NCI-H82 treated with DMSO at 0.1 percent for 48 hours (cell line): ENCODE data around the gene PPP2CA.
"Not testable (repeated sequence)": the region's sequence is repeated elsewhere in the genome, so short reads cannot be mapped to it uniquely, and the experiment has no call there.

ENCODE experiments used
- DNase-seq: peaks from one replicate; lab custom pipeline; 2025; ENCODE audit not compliant: unreplicated experiment; lab: John Stamatoyannopoulos, UW

Gene PPP2CA

DNA sequence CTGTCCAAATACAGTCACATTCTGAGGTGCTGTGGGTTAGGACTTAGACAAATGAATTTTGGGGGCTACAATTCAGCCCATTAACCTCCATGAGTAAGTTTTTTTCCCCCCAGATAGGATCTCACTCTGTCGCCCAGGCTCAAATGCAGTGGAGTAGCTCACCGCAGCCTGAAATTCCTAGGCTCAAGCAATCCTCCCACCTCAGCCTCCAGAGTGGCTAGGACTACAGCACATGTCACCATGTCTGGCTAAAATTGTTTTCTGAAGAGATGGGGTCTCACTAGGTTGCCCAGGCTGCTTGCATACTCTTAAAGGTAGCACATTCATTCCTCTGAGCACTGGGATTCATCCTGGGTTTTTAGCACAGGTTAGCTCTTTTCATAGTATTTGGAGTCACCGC, 22.2 kb downstream of the PPP2CA start:
- DNase-seq = no peak

DNA sequence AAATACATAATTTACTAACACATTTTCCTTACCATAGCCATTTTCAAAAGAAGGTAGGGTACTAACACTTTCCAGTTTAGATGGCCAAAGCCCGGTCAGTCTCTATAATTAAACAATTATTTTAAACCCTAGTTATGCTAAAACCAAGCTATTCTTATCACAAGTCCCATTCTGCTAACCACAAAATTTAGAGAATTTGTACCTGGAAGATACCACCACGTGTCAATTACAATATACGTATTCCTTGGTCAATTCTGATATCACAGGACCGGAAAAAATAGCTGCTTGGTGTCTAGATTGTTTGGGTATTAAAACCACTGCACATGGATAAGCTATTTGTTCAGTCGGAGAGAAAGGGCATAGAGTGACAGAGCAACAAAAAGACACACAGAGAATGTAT, 30.2 kb downstream of the PPP2CA start:
- DNase-seq = no peak

DNA sequence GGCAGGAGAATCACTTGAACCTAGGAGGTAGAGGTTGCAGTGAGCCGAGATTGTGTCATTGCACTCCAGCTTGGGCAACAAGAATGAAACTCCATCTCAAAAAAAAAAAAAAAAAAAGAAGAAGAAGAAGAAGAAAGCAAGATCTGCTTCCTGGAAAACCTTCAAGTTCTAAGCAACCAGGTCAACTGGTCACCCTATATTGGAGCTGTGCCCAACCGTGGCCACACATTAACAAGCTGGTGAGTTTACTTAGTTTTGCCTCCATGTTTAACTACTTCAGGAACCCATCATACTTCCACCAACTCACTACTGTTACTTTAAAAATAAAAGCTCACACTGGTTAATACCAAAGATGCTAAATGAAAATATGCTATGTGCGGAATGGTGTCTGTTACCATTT, 36.8 kb downstream of the PPP2CA start:
- DNase-seq = no peak

DNA sequence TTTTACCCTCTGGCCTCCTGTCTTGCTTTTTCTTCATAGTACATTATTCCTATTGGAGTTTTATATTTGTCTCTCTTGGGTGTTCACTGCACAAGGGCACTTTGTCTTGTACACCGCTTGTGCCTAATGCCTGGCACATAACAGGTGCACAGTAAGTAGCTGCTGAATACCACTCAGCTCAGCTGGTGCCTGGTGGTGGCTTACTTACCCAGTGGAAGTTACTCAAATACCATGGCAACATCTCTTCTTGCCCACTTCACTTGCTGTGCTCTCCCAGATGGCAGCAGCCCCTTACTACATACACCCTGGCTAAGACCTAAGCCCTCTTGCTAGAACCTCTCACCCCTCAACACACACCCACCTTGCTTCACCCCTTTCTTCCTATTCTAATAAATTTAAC, 37.8 kb downstream of the PPP2CA start:
- no peak for DNase-seq

DNA sequence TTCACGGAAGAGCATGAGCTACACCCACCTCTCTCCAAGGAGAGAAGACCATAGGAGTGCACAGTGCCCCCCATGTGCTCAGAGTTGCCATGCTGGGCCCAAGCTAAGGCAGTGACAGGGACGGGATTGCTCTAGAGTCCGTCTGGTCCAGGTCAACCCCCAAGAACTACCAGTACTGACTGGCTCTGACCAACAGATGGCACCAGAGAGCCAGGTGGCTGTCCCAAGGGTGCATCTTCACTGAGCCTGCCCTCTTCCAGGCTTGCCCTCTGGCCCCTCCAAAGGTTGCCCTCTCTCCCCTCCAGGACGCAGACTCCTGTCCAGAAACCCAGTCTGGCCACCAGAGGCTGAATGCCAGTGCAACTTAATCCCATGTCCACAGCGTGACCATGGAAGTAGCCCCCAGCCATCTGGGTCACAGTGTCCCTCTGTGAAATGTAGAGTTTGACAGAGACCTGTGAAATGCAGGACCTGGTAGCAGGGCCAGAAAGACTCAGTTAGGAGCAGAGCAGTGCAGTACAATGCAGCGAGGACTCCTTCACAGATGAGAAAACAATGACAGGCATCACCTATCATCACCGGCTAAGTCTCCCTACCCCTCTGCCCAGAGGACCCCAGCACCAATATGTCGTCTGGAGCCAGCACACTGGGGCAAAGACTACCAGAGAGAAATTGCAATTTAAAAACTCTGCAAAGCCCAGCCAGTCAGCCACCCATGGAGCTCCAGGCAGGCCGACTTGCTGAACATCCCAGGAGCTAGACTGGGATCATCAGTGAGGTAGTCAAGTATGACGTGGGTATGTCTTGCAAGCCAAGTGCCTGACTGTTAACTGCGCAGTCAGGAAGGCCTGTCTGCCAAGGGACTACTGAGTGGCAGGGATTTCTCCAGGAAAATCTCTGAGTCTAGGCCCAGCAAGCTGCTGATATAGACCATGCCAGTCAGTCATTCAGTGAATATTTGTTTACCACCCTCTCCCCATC, 41.4 kb downstream of the PPP2CA start:
- DNase-seq = no peak

DNA sequence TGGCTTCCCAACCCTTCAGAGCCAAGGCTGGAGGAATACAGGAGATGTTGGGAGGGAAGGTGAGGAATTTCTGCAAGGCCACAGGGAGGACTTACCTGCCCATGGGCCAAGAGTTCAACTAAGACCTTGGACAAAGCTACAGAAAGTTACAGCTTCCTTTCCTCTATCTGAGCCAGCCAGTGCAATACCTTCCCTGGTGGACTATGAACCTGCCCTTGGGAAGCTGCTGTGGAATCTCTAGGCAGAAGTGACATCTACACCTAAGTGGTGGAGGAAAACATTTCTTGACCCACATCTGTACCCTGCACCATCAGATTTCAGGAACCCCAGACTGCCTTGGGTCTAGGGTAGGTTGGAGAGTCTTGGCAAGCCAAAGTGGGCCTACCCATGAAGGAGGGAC, 42.4 kb downstream of the PPP2CA start:
- no peak for DNase-seq

DNA sequence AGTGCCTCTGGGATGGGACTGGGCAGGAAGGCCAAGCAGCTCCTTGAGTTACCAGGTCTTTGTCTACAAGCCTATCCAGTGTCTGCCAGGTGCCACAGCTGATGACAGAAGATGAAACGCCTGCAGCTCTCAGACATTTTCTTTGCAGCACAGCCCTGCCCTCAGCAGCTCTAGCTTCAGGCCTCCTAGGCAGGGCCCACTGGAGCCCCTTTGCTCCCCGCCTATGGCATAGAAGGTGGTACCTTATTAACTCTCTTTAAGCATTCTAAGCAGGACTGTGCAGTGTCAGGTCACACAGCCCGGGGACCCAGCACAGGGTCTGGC, 47.8 kb downstream of the PPP2CA start:
- no peak for DNase-seq

DNA sequence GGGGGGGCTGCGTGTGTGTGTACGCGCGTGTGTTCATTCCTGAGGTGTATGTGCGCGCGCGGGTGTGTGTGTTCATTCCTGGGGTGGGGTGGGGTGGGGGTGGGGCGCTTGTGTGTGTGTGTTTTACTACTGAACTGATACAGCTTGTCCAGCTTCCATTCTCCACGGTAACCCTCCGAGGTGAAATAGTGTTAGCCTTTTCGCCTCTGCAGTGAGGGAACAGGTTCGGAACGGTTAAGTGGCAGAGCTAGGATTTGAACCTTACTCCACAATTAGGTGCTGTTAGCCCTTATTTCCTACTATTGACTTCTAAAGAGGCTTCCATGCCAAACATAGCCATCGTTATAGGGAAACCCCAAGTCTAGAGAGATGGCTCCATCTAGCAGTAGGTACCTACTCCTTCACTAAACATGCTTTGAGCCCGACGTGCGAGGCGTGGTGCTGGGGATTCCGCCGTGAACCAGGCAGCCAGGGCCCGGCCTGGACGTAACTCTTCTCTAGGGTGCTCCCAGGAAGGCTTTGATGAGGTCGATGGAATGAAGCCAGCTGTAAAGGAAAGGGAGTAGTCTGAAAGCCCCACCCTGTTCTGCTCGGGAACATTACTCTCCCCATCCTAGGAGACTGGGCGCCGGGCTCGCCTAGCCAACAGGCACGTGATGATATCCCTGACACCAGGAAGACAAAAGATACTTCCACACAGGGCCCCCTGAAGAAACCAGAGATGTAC, 48.3 kb downstream of the PPP2CA start:
- no peak for DNase-seq

DNA sequence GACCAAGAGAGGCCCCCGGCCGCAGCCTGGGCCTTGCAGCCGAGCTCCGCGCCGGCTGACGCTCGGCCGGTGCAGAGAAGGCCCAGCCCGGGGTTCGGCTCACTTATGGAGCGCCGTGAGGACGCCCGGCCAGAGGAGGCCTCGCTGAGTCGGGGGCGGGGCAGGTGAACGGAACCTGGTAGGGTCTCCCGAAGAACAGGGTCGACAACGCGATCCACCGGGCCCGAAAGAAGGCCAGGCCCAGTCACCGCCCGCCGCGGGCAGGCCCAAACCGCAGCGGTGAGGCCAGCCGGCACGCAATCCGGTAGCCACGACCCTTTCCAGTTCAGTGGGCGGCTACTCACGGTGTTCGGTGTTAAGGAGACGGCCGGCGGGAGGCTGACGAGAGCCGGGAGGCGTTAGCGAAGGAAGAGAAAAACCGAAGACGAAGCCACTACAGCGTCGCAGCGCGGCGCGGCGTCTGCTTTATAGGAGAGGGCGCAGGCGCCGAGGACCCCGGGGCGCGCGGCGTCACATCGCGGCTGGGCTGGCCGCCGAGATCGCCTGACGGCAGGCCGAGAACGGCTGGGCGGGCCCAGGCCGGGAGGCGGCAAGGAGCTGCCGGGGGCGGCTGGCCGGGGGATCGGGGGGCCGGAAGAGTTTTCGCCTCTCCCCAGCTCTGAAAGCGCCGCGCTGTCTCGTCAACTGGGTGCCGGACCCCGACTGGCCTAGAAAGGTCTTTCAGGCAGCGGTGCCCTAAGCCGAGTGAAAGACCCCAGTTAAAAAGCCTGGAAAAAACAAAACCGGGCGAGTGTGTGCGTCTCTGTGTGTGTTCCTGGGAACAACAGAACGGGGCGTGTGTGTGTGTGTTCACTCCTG, 49.1 kb downstream of the PPP2CA start, which contains the start of gene SKP1:
SKP1 (minus strand) TSS at position 440 of the 858 bp plus-strand sequence. CDS start 2,928 bp downstream, outside the sequence.
- peak; percentile 48 for DNase-seq

DNA sequence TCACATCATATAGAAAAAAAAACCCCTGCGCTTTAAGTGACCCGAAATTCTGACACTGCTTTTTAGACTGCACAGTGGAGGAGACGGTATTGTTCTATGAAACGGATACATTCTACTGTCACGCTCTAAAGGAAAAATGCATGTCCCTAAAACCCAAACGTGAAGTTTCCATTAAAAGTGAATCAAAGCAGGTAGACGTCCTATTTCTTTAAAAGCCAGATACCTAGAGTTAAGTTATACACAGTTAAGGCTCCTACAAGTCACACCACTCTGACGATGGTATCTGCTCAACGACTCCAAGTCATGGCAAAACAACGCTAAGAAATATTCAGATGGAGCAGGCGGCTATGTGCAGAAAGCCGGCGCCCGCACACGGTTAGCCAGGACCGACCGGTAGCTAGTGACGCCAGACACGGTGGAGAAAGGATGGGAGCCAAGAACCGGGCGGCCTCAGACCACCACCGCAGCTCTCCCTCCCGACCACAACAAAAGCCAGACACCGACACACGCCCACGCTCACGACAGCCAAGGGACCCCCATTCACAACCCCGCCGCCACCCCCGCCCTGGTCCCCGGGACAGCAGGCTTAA, 49.9 kb downstream of the PPP2CA start:
- DNase-seq = no peak

DNA sequence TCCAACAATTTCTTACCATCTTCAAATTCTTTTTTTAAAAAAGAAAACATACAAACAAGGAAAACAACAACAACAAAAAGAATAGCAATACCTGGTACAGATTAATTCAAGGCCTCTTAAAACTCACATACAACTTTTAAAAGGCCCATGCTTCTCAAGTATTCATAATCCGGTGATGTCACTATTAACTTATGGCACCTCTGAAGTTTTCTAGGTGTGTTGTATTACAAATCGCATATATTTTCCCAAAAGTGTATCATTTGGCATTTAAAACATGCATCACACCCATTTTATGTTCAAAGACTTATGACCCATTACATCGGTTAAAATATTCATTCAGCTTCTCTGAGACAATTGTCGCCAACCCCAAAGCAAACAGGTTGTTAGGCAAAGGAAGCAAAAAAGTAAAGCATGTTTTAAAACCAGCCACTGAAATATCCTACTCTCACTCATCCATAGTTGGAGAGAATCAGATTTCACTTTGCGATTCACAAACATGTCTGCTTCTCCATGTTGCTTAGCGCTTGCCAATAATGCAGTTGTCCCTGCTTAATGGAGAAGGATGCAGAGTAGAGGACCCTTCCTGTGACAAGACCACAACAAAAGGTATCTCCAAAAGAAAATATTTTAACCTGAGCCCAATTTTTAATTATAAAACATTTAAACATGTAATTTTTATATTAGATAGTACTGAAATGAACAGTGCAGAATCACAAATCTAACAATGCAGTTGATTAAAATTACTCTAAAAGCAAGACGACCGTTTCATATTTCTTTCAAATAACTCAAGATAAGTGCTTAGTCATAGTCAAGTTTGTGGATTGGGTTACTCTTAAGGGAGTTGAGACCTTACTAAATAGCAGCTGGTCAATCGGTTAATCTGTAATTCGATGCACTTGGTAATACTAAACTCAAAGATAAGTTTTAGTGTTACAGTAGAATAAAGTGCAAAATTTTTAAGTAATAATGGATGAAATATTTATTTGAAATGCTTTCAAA, 50.7 kb downstream of the PPP2CA start:
- no peak for DNase-seq

DNA sequence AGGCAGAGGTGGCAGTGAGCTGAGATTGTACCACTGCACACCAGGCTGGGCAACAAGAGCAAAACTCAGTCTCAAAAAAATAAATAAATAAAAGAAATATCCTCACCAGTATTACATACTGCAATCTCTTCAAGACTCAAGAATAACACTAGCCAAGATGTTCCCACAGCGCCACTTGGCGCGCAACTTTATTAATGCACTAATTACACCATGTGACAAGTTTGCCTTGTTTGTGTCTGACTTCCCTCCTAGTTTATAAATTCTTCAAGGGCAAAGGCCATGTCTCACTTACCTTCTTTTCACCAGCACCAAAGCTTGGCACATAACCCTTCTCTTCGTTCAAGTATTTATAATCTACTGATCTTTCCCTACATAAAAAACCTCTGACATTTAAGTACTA, 53.9 kb downstream of the PPP2CA start:
- no peak for DNase-seq

DNA sequence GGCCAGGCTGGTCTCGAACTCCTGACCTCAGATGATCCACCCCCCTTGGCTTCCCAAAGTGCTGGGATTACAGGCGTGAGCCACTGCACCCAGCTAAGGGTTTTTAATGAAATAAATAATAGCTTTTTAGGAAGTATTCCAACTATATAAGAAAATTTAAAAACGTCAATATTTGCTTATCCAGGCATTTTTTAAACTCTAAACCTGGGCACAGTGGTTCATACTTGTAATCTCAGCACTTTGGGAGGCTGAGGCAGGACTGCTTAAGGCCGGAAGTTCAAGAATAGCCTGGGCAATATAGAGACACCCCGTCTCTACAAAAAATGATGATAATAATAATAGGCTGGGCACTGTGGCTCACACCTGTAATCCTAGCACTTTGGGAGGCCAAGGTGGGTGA, 63.3 kb downstream of the PPP2CA start:
- DNase-seq = no peak

DNA sequence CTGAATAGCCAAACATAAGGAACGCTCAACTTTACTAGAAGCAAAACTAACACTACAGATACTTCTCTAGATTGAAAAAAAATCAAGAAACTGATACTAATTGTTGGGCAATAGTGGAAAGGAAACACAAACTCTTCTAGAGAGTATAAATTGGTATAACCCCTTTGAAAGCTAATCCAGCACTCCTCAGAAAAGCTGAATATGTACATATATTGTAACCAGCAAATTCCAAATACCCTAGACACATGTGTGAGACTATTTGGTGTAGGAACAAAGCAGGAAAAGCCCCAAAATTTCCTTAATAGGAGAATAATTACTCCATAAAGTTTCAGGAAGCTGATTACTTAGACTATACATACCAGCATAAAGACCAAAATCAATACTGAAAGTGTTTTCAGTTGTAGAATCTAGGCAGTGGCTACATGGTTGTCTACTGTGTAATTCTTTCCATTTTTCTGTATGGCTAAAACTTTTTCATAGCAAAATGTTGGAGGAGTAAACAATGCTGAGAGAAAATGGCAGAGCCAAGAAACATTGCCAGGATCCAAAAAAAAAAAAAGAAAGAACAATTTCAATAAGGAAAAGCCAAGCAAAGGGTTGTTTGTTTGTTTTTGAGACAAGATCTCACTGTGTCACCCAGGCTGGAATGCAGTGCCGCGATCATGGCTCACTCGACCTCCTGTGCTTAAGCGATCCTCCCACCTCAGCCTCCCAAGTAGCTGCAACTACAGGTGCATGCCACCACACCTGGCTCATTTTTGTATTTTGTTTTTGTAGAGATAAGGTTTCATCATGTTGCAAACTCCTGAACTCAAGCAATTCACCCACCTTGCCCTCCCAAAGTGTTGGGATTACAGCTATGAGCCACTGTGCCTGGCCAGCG, 64.1 kb downstream of the PPP2CA start:
- DNase-seq = no peak

DNA sequence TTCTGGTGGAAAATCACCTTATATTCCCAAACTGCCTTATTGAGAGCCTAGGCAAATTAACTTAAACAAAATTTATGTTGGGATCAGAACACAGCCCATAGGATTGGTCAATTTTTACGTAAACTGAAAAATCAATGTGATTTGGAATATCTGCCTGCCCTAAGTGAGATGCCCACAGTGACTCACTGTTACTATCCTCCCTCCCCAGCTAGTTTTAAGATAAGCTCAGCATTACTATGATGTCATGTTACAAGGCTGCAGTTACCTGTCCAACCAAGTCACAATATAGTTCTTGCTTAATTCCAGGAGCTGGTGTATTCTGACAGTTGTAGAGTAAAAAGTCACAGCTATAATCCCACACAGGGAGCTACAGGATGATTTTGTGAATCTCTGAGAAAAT, 72.2 kb downstream of the PPP2CA start:
- no peak for DNase-seq

DNA sequence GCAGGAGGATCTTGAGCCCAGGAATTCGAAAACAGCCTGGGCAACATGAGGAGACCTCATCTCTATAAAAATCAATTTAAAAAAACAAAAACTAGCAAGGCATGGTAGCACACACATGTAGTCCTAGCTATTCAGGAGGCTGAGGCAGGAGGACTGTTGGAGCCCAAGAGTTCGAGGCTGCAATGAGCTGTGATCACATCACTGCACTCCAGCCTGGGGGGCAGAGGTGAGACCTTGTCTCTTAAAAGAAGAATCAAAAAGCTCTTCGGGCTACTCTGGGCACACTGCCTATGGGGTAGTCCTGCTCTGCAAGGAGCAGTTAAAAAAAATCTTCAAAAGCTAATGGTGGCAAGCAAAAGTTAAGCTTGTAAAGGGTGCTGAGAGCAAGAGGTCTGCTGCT, 72.6 kb downstream of the PPP2CA start:
- DNase-seq = no peak

DNA sequence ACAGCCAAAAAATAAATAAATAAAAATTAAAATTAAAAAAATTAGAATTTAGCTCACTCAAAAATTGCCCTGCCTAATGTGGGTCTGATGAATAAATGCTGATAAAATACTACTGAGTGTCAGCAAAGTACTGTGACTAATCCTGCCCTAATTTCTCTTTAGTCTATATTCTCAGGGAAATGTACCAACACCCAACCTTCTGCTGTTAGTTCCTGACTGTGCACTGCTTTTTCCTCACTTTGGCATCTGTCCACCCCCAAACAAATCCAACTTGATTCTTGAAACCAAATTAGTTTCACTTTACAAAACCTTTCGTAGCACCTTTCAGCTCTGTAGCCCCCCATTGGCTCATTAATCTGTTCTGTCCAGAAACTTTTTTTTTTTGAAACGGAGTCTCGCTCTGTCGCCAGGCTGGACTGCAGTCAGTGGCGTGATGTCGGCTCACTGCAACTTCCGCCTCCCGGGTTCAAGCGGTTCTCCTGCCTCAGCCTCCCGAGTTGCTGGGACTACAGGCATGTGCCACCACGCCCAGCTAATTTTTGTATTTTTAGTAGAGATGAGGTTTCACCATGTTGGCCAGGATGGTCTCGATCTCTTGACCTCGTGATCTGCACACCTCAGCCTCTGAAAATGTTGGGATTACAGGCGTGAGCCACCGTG, 73.6 kb downstream of the PPP2CA start:
- DNase-seq = not testable (repeated sequence)

DNA sequence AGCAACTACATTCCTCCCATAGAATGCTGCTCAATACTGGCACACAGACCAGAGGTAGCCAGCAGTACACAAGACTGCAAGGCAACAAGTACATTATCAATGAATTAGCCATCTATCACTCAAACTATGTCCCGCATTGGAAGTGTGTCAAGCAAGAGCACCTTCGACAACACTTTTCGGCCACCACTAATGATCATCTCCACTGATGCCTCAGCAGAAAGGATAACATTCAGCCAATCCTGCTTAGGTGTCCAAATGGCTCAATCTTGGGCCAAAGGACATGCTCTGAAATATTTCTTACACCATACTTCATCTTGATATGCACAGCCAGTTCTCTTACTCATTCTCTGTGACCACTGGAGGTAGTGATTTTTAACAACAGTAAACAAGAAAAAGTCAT, 74.2 kb downstream of the PPP2CA start:
- no peak for DNase-seq
